IMR-90 (cell line): ENCODE data around the gene PCDHGA8.

ENCODE experiments used
- CTCF ChIP-seq: conservative IDR thresholded peaks from 2 replicates; pipeline ENCODE4 v1.5.1; 2012; ENCODE audit warnings: mild to moderate bottlenecking, low read depth, low read length, improper control_type of control experiment
- ELK1 ChIP-seq: fragments of 150-350 bp; IDR thresholded peaks from 2 replicates; pipeline ENCODE4 v1.6.1; 2016; ENCODE audit warnings: low read depth, mild to moderate bottlenecking, low read length, moderate library complexity, borderline replicate concordance
- NFE2L2 ChIP-seq: fragments of 150-350 bp; IDR thresholded peaks from 2 replicates; pipeline ENCODE4 v1.6.1; 2016; ENCODE audit warnings: low read depth, mild to moderate bottlenecking, low read length
- RAD21 ChIP-seq: IDR thresholded peaks from 2 replicates; pipeline ENCODE4 v1.6.1; 2012; ENCODE audit warnings: low read length, improper control_type of control experiment
- RCOR1 ChIP-seq: IDR thresholded peaks from 2 replicates; pipeline ENCODE4 v1.6.1; 2012; ENCODE audit warnings: mild to moderate bottlenecking, low read length, improper control_type of control experiment; ENCODE audit not compliant: insufficient replicate concordance
- RFX5 ChIP-seq: IDR thresholded peaks from 2 replicates; pipeline ENCODE4 v1.8.0; 2012; ENCODE audit warnings: low read depth, mild to moderate bottlenecking, low read length, moderate library complexity
- SMC3 ChIP-seq: fragments of 150-350 bp; IDR thresholded peaks from 2 replicates; pipeline ENCODE4 v1.6.1; 2016; ENCODE audit warnings: low read depth, mild to moderate bottlenecking, antibody characterized with exemption, low read length, moderate library complexity
- USF2 ChIP-seq: fragments of 150-350 bp; IDR thresholded peaks from 2 replicates; pipeline ENCODE4 v1.6.1; 2017; ENCODE audit warnings: mild to moderate bottlenecking, antibody characterized with exemption, low read length, low read depth

GRCh38 chr5:141383345-141383744, 9.1 kb upstream of the PCDHGA8 start:
- TF ChIP-seq RAD21 (no peak), CTCF (no peak), SMC3 (no peak), RFX5 (no peak), NFE2L2 (no peak), ELK1 (no peak), RCOR1 (no peak), USF2 (no peak)
